HG02759 (cell line): Measurements from ENCODE around the gene GNA12.

Source experiments
- ATAC-seq: cut with Tn5 transposase; IDR thresholded peaks from one replicate; pipeline ENCODE4 v1.9.1; 2021; ENCODE audit warnings: mild to moderate bottlenecking, moderate library complexity; ENCODE audit not compliant: unreplicated experiment

Gene GNA12

DNA sequence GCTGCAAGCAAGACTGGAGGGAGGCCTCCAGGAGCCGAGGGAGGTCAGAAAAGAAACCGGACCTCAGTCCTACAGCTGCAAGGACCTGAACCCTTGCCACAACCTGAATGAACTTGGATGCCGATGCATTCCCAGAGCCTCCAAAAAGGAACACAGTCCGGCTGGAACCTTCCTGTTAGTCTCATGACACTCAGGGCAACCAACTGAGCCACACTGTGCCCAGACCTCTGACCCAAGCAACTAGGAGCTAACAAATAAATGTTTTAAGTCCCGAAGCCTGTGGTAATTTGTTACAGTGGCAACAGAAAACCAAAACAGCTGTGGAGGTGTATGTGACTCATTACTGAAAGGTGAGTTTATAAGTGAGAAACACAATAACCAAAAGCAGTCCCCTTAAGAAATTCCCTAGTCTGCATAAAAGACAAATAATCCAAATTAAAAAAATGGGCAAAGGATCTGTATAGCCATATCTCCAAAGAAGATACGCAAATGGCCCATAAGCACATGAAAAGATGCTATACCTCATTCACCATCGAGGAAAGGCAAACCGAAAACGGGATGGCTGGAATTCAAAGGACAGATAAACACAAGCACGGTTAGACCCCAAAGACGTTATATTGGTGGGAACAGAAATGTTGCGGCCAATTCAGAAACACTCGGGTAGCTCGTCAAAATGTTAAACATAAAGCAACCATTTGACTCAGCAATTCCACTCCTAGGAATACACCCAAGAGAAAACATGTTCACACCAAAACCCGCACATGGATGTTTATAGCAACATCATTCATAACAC, 24.8 kb downstream of the GNA12 start:
- no peak for ATAC-seq

DNA sequence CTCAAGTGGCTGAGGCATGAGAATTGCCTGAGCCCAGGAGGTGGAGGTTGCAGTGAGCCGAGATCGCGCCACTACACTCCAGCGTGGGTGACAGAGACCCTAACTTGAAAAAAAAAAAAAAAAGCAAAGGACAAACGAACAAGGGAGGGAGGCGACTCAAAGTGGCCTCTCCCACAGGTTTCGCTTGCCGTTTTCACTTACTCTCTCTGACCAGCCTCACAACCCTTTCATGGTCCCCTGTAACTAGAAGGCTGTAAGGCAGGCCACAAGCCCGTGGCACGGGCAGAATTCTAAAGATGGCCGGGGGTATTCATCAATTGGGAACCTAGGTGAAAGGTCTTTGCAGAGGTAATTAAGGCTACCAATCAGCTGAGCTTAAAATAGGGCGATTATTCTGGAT, 25.5 kb downstream of the GNA12 start:
- ATAC-seq = no peak

DNA sequence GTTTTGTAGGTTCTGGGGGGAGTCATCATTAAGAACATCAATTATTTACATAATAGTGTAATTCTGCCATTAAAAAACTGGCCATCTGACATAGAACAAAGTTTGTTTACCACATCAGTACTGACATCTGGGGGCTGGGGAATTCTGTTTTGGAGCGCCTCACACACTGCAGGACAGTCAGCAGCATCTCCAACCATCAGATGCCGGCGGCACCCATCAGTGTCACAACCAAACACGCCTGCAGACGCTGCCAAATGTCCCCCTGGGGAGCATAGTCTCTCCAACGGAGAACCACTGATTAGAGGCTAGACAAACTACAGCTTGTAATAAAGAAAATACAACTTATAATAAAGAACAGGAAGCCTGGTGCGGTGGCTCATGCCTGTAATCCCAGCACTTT, 26.0 kb downstream of the GNA12 start:
- ATAC-seq = no peak

DNA sequence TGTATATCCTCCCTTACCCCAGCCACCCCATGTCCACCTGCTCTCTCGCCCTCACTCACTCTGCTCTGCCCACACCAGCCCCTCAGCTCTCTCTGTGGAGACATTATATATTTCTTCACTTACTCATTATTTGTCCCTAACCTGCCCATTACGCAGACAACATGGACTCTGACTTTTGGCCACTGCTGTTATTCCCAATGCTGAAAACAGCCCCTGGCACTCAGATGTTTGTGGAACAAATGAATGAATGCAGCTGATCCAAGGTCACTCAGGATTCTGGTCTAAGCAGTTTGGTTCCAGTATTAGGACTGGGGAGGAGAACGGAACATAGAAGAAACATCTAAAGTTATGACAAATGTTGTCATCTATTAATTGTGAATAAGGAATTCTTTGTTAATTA, 26.7 kb downstream of the GNA12 start:
- no peak for ATAC-seq

DNA sequence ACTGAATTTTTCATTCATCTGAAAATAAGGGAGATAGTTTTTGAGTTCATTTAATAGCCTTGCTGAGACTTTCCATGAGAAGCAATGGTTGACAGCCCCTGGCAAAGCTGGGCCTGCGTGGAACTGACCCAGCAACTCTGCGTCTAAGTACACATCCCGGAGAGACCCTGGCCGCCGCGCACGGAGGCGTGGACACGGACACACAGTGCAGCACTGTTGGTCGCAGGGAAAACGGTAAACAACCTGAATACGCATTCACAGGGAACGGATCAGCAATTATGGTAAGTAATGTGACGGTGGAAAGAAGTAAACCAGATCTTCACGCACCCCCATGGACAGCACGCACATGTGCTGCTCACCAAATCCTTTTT, 28.2 kb downstream of the GNA12 start:
- ATAC-seq = no peak

DNA sequence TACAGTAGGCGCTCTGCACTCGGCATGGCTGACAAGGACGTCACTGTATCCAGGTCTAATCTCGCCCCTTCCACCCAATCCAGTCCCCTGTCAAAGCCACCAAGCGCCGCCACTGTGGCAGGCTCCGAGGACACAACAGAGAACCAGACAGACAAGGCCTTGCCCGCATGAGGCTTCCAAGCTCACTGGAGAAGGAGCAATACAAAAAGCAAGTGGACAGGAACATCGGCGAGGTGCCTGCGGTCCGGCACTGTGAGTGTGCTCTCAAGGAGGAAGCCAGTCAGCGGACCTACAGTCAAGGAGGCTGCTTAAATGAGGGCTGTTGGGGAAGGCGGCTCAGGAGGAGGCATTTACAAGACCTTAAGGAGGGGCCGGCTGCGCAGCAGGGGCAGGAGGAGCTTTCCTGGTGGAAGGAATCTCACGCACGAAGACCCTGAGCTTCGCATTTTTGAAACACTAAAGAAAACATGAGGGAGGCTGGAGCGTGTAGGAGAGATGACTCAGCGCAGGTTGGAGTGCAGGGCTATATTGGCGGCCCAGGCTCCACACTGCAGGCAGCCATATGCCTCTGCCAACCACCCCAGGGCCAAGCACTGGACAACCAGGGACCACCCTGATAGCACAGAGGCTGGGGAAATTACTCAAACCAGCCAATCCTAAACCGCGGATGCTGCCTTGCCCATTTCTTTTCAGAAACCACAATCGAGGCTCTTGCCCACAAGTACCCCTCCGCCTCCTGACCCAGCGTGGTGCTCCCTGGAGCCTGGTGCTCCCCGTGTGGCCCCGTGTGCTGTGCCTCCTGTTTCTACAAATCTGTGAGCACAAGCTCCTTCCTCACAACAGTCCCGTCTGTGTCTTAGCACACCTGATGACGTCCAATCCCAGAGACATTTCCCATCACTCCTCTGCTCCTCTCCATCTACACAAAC, 28.9 kb downstream of the GNA12 start:
- no peak for ATAC-seq

DNA sequence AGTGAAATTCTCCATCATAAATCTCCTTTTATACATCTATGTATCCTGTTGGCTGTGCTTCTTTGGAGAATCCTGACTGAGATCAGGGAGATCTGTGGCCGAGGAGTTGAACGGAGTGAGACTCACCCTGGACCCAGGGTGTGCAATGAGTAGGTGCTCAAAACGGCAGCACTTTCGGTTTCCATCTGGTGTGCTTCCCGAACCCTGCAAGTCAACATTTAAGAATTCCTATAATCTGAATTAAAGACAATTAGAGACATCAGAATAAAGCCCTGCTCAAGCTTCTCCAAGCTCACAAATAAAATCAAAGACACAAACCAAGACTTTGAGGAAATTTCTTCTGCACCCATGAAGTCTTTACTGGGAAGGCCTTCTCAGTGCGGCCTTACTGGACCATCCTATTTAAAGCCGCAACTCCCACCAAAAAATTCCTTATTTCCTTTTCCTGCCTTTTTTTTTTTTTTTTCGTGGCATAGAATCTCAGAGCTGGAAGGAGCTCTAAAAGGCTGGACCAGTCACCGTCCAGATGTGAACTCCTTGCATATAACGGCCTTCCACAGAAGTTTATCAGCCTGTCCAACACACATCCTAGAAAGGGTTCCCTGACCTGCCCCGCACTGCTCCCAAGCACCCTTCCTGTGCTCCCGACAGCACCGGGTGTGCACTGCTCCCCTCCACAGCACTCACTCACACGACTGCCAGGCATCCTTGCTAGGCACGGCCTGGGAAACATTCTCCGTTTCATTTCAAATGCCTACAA, 29.7 kb downstream of the GNA12 start:
- ATAC-seq = no peak

DNA sequence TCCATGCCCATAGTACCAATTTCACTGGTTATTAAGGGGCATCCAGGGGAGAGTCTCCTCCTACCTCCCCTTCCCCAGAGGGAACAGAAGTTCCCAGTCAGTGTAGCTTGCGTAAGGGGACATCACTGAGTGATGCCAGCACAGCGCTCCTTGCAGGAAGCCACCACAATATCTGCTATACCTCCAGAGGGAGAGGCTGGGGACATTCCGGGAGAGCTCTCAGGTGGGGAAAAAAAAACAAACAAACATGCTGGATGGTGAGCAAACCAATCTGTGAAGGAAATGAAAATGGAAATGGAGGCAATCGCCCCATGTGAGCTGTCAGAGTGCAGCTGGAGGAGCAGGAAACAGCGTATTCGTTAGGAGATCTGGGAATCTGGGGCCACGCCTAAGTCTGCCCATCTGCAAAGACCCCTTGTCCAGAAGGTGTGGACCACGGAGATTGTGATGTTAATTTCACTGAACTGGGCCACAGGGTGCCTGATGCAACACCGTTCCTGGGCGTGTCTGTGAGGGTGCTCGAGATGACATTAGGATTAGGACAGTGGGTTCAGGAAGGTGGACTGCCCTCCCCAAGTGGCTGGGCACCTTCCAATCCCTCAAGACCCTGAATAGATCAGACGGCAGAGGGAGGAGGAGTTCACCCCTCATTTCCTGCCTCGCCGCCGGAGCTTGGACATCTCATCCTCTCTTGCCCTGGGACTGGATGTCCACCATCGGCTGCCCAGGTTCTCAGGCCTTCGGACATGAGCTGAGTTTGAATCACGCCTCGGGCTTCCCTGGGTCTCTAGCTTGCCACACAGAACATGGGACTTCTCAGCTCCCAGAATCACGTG, 30.5 kb downstream of the GNA12 start:
- no peak for ATAC-seq

DNA sequence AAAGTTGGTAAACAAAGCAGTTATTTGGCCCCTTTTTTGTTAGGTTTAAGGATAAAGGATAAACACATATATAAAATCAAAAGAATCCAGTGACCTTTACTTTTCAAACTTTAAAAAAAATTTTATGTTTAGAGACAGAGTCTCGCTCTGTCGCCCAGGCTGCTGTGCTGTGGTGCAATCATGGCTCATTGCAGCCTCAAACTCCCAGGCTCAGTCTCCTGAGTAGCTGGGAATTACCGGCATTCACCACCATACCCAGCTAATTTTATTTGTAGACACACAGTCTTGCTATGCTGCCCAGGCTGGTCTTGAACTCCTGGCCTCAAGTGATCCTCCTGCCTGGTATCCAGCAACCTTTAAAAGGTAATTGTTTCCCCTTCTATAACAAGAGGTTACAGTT, 31.3 kb downstream of the GNA12 start:
- no peak for ATAC-seq

DNA sequence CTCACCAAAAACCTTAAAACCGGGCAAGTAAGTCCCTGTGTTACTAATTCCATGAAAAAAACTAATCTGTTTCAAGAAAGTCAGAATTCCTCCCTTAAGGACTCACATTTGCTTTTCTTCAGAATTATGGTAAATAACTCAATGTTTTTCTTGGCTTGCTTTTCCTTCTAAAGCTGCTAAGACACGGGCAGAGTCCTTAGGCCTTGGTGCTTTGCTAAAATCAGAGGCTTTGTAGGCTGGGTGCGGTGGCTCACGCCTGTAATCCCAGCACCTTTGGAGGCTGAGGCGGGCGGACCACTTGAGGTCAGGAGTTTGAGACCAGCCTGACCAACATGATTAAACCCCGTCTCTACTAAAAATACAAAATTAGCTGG, 32.0 kb downstream of the GNA12 start:
- no peak for ATAC-seq

DNA sequence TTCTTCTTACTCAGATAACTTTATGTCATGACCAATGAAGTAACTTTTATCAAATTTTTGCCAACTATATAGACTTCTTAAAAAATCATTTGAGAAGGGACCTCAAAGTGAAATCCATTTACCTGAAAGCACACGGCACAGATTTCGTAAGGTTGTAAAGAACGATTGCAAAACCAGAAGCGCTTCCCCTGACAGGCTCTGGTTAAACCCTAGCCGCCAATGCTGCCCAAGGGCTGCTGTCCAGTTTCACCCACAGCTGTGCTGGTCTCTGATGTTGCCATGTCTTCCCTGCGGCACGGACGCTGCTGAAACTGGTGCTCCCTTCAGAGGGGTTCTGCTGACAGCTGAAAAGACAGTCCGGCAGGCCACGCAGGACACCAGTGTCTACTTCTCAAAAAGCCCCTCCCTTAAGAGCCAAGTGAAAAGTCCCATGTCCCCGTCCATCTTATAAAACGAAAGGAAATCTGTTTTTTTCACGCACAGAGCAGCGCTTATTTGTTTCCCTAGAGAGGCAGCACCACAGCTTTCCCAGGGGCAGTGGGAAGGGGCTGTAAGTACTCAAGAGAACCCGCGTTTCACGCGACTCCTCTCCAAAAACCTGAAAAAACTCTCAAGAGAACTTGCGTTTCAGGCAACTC, 32.5 kb downstream of the GNA12 start:
- no peak for ATAC-seq

DNA sequence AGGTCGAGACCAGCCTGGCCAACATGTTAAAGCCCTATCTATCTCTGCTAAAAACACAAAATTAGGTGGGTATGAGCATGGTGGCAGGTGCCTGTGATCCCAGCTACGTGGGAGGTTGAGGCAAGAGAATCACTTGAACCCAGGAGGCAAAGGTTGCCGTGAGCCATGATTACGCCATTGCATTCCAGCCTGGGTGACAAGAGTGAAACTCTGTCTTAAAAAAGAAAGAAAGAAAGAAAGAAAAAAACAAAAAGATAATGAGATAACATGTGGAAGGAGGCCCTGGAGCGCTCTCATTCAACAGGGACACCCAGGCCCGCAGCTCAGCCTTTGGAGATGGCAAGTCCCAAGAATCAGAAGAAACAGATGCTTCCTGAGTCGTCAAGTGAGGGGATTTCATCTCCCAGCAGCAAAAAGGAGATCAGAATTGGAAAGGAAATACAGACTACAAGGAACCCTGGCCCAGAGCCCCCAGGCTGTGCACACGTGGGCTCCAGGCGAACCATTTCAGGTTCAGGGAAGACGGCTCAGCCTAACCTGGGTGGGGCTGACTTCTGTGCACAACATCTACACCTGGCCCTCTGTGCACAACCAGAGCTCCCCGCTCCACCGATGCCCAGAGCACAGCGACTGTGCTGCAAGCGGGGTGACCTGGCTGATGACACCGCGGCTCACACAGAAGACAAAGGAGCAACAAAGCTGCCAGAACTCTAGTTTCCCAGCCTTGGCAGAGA, 33.3 kb downstream of the GNA12 start:
- no peak for ATAC-seq

DNA sequence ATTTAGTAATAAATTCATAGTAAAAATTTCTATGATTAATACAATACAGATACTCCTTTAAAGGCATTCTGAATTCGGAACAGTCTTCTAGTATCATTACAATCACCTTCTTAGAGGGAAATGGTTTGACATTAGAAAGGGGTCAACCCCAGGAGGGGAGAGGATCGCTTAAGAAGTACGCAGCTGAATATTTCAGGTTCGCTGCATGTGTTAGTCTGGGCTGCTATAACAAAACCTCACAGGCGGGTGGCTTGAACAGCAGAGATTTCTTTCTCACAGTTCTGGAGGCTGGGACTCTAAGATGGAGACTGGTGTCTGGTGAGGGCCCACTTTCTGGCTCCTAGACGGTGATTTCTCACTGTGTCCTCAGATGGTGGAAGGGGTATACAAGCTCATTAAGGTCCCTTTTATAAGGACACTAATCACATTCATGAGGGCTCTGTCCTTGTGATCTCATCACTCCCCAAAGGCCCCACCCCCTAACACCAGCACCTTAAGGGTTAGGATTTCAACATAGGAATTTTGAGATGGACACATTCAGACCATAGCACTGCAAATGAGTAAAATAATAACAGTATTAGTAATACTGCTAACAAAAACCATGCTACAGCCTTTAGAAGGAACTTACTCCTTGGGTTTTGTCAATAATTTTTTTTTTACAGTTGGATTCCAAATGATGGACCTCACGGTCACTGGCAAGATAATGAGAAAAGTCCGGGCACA, 34.0 kb downstream of the GNA12 start:
- ATAC-seq = no peak

DNA sequence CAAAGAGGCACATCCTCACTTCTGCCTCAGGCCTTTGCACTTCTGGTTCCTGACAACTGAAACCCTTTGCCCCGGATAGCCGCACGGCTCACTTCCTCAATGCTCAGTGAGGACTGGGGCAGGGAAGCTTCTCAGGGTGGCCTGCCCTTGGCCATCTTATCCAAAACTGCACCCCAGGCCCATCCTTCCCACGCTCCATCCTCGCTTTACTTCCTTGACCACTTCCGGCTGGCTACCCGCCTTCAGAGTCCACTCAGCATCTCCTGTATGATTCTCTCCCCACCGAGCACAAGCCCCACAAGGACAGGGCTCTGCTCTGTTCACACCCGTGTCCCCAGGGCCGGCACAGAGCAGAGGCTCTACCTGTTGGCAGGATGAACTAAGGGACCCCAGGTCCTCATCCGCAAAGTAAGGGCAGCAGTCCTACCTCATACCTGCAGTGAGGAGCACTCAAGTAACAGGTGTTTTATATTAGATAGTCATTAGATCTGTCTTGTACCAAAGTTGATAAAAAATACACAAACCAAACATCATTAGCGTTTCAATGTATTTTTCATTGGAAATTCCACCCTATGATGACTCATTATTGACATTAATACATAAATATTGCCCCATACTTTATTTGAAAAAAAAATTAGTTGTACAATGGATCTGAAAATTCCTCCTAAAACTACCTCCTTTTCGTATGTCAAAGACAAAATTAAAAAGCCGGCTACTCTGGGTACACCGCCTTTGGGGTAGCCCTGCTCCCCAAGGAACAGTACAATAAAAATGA, 35.0 kb downstream of the GNA12 start:
- no peak for ATAC-seq

DNA sequence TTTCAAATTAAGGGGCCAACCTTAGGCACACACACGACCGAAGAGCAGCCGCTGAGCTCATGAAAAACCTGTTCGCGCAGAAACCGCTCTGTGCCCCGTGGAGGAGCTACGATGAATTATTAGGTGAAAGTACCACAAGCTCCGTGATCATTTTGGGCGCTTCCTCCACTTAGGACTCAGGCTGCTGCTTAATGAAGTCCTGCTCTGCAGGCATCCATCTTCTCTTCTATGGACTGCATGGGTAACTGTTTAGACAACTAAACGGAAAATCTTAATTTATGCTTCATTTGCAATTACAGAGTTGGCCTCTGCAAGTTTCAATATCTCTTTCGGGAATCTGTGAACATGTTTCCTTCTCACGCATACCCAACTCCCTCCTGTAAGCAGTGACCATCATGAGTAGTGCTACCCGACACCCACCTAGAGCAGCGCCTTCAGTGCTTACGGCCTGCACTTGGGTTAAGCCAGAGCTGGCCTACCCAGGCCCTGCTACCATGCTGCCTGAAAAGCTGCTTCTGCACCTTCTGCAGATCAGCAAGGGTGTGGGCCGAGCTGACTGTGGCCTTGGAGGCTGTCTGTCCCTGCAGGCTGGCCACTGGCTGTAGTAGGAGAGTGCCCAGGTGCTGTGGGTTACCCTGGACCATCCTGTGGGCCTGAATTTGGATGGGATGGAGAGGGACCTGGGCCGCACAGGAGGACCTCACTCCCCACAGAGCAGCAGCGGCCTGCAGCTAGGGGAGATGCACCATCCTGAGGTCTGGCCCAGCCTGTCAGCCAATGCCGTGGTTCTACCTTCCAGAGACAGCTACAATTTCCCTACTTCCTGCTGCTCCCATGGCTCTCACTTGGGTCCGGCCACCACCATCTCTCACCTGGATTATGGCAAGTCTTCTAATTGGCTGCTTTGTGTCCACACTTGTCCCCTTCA, 36.0 kb downstream of the GNA12 start:
- no peak for ATAC-seq

DNA sequence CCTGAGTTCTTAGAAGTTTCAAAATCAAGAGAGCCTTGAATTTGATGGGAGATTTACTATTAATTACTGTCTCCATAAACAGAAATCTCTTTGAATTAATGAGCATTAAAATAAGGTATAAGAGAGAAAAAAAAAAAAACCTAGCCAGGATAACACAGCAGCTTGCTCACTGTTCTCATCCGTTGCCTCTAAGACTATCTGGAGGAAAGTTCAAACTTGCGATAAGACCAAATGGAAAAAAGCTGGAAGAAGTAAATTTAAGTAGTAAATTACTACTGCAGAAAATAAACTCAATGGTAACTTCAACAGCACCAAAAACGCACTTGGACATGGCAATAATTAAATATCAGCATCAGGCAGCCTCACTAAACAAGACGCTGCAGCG, 36.7 kb downstream of the GNA12 start:
- no peak for ATAC-seq

DNA sequence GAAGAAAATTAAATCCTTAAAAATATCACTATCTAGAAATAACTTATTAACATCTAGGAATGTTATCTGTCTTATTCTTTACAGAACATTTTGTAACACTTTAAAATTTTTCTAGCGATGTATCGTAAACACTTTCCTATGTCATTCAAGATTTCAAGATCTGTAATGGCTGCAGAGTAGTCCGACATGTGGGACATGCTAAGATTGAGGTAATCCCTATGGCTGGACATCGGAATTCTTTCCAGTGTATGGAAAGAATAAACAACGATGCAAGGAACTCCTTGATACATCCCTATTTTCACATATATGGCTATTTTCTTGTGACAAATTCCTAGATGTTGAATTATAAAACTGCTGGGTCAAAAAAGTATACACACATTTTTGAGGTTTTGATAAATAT, 37.5 kb downstream of the GNA12 start:
- no peak for ATAC-seq
